ENCODE data around the gene RPUSD2. TPM values are rescaled to one million over a fixed set of nuclear protein-coding genes. Genes with fewer than 3 reads are reported as not detected.

RPUSD2 gene
- total RNA-seq, 1 donor from 2014 or later = 6.4 TPM

DNA sequence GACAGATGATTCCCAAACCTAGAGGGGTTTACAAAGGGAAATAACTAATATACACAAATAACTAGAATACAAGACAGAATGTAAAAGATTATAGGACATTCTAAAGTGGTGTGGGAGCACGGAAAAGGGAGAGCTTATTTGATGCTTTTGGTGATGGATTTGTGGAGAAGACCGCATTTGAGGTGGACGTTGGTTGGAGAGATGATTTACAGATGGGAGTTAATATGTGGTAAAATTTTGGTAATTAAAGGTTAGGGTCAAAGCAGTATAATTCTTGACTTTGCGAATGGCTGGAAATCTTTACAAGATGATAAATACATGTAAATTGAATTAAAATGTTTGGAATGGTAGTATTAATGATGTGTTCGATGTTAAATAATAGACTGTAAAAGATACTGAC is 26.1 kb downstream of the RPUSD2 start:
- no peaks in the 10 kb centered on the region for H3K36me3 ChIP-seq
- H3K27me3 ChIP-seq = no peaks in the 10 kb centered on the region
- H3K27ac ChIP-seq = no peak overlapping the region
- intact Hi-C loops (cut with DNase I) = no loop called here
- TF ChIP-seq CTCF (IDR thresholded peaks at IDR 0.05) = no peak
- H3K4me3 ChIP-seq = no peak overlapping the region
- H3K4me1 ChIP-seq = no peaks in the 10 kb centered on the region
- ATAC-seq (no peak), DNase-seq (no peak)
- H3K9me3 ChIP-seq = no peaks in the 10 kb centered on the region

DNA sequence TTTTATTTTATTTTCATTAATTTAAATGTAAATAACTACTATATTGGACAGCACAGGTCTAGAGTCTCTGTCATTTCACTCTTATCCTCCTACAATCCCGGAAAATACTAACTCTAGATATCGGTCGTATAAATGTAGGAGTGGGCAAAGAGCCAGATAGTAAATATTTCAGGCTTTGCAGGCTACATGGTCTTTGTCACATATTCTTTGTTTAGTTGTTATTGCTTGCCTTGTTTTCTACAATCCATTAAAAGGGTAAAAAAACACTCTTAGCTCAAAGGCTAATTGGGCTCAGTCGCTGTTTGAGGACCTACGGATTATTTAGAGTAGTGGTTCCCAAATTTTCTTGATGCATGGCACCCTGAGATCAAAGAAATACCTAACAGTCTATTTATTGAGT is 26.7 kb downstream of the RPUSD2 start:
- intact Hi-C loops (cut with DNase I) = no loop called here
- Histone ChIP-seq H3K4me1 (no peaks in the 10 kb centered on the region), H3K27ac (no peak overlapping the region), H3K9me3 (no peaks in the 10 kb centered on the region), H3K36me3 (no peaks in the 10 kb centered on the region), H3K27me3 (no peaks in the 10 kb centered on the region), H3K4me3 (no peak overlapping the region)
- DNase-seq (no peak), ATAC-seq (no peak)
- no peak for TF ChIP-seq CTCF (IDR thresholded peaks at IDR 0.05)

- no peaks in the 10 kb centered on the region for H3K4me1 ChIP-seq
- ATAC-seq (no peak), DNase-seq (no peak)
- intact Hi-C loops (cut with DNase I) = no loop called here
- no peak for TF ChIP-seq CTCF (IDR thresholded peaks at IDR 0.05)
- H3K27me3 ChIP-seq = no peaks in the 10 kb centered on the region
- no peaks in the 10 kb centered on the region for H3K36me3 ChIP-seq
- H3K9me3 ChIP-seq = no peaks in the 10 kb centered on the region
- no peak overlapping the region for H3K4me3 ChIP-seq
- no peak overlapping the region for H3K27ac ChIP-seq
These were observed 27.9 kb downstream of the RPUSD2 start for GRCh38 chr15:40597024-40597423.

DNA sequence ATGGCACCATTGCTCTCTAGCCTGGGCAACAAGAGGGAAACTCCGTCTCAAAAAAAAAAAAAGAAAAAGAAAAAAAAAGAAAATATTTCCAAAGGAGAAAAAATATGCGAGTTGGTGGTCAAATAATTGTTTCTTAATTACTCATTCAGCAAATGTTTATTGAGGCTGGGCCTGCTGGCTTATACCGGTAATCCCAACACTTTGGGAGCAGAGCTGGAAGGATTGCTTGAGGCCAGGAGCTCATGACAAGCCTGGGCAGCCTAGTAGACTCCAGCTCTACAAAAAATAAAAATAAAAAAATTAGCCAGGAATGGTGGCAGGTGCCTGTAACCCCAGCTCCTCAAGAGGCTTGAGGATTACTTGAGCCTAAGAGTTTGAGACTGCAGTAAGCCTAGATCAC is 29.0 kb downstream of the RPUSD2 start:
- DNase-seq (no peak), ATAC-seq (no peak)
- Histone ChIP-seq H3K27me3 (no peaks in the 10 kb centered on the region), H3K9me3 (no peaks in the 10 kb centered on the region), H3K36me3 (no peaks in the 10 kb centered on the region), H3K4me1 (no peaks in the 10 kb centered on the region), H3K27ac (no peak overlapping the region), H3K4me3 (no peak overlapping the region)
- TF ChIP-seq CTCF (IDR thresholded peaks at IDR 0.05) = no peak
- intact Hi-C loops (cut with DNase I) = no loop called here

- no peak for ATAC-seq
- no peak for DNase-seq
- no peaks in the 10 kb centered on the region for H3K4me1 ChIP-seq
- no peak overlapping the region for H3K27ac ChIP-seq
- H3K36me3 ChIP-seq = no peaks in the 10 kb centered on the region
- no peak overlapping the region for H3K4me3 ChIP-seq
- H3K9me3 ChIP-seq = no peaks in the 10 kb centered on the region
- intact Hi-C loops (cut with DNase I) = no loop called here
- no peak for TF ChIP-seq CTCF (IDR thresholded peaks at IDR 0.05)
- H3K27me3 ChIP-seq = no peaks in the 10 kb centered on the region
These were observed 29.6 kb downstream of the RPUSD2 start for GRCh38 chr15:40598672-40599071.

- H3K27ac ChIP-seq = no peak overlapping the region
- no peaks in the 10 kb centered on the region for H3K27me3 ChIP-seq
- TF ChIP-seq CTCF (IDR thresholded peaks at IDR 0.05) = no peak
- no peak overlapping the region for H3K4me3 ChIP-seq
- no peaks in the 10 kb centered on the region for H3K9me3 ChIP-seq
- no peak for ATAC-seq
- H3K4me1 ChIP-seq = no peaks in the 10 kb centered on the region
- DNase-seq = no peak
- H3K36me3 ChIP-seq = no peaks in the 10 kb centered on the region
- intact Hi-C loops (cut with DNase I) = no loop called here
These were observed 31.9 kb downstream of the RPUSD2 start for GRCh38 chr15:40600956-40601355.

All from upper lobe of right lung (tissue), 1 donor.